ENCODE results near the gene ASF1A. TPM values are rescaled to one million over a fixed set of nuclear protein-coding genes. Genes with fewer than 3 reads are reported as not detected.

ASF1A gene
- total and polyA plus RNA-seq, 7 donors = 5.3 to 22.1 (median 10.8) TPM

DNA sequence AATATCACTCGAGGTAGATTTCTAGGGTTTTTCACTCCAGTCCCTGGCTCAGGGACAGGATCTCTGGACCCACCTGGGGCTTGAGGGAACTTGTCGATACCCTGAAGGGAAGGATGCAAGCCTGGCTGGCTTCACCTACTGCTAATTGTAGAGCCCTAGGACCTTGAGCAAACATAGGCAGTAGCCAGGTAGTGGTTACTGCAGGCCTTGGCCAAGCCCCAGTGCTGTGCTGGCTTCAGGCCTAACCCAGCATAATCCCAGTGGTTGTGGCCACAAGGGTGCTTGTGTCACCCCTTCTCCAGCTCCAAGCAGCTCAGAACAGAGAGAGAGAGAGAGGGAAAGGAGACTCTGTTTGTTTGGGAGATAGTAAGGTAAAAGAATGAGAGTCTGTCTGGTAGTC, 46.8 kb downstream of the ASF1A start:
- H3K4me3 ChIP-seq = no peak overlapping the region
- no peak overlapping the region for H3K27ac ChIP-seq
- H3K27me3 ChIP-seq (ENCODE audit: insufficient read depth in 3 of 3, low read length in 2 of 3) = no peaks in the 10 kb centered on the region
- DNase-seq (no peak), ATAC-seq (no peak)
- TF ChIP-seq, protein P1, sequence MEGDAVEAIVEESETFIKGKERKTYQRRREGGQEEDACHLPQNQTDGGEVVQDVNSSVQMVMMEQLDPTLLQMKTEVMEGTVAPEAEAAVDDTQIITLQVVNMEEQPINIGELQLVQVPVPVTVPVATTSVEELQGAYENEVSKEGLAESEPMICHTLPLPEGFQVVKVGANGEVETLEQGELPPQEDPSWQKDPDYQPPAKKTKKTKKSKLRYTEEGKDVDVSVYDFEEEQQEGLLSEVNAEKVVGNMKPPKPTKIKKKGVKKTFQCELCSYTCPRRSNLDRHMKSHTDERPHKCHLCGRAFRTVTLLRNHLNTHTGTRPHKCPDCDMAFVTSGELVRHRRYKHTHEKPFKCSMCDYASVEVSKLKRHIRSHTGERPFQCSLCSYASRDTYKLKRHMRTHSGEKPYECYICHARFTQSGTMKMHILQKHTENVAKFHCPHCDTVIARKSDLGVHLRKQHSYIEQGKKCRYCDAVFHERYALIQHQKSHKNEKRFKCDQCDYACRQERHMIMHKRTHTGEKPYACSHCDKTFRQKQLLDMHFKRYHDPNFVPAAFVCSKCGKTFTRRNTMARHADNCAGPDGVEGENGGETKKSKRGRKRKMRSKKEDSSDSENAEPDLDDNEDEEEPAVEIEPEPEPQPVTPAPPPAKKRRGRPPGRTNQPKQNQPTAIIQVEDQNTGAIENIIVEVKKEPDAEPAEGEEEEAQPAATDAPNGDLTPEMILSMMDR (IDR thresholded peaks at IDR 0.05) = no peak
- WGBS, 3 donors = 94 to 97% (median 96%) methylated on average over 2 of the region's 2 CpGs
- H3K9me3 ChIP-seq = peaks cover 8% of the 10 kb centered on the region
- no peaks in the 10 kb centered on the region for H3K4me1 ChIP-seq
- intact Hi-C loops (cut with DNase I) = no loop called here
- no peaks in the 10 kb centered on the region for H3K36me3 ChIP-seq (ENCODE audit: insufficient read depth in 1 of 2, low read depth in 1 of 2)

DNA sequence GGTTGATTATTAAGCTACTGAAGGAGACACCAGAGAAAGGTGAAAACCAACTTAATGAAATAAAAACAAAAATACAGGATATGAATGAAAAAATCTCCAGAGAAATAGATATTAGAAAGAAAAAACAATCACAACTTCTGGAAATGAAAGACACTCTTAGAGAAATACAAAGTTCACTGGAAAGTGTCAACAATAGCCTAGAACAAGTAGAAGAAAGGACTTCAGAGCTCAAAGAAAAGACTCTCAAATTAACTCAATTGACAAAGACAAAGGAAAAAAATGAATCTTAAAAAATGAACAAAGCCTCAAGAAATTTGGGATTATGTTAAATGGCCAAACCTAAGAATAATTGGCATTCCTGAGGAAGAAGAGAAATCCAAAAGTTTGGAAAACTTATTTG, 51.3 kb downstream of the ASF1A start:
- Histone ChIP-seq H3K4me3 (no peak overlapping the region), H3K27ac (no peak overlapping the region), H3K36me3 (ENCODE audit: insufficient read depth in 1 of 2, low read depth in 1 of 2) (no peaks in the 10 kb centered on the region), H3K27me3 (ENCODE audit: insufficient read depth in 3 of 3, low read length in 2 of 3) (no peaks in the 10 kb centered on the region), H3K4me1 (no peaks in the 10 kb centered on the region), H3K9me3 (peaks cover 12% of the 10 kb centered on the region)
- DNase-seq (no peak), ATAC-seq (no peak)
- TF ChIP-seq, protein P1 (IDR thresholded peaks at IDR 0.05) = no peak
- intact Hi-C loops (cut with DNase I) = no loop called here

DNA sequence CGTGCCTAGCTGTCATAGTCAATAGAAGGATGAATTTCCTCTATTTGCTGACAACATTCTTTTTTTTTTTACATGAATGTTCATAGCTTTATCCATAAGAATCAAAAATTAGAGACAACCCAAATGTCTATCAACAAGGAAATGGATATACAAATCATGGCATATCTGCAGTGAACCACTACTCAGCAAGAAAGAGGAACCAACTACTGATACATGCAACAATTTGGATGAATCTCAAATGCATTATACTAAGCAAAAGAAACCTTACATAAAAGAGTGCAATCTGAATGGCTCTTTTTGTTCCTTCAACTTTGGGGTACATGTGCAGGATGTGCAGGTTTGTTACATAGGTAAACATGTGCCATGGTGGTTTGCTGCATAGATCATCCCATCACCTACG, 58.7 kb downstream of the ASF1A start:
- TF ChIP-seq, protein P1 (IDR thresholded peaks at IDR 0.05) = no peak
- Histone ChIP-seq H3K27me3 (ENCODE audit: insufficient read depth in 3 of 3, low read length in 2 of 3) (no peaks in the 10 kb centered on the region), H3K36me3 (ENCODE audit: insufficient read depth in 1 of 2, low read depth in 1 of 2) (no peaks in the 10 kb centered on the region), H3K4me1 (no peaks in the 10 kb centered on the region), H3K9me3 (no peaks in the 10 kb centered on the region), H3K4me3 (no peak overlapping the region), H3K27ac (no peak overlapping the region)
- intact Hi-C loops (cut with DNase I) = no loop called here
- WGBS, 3 donors = 90 to 100% (median 92%) methylated on average over 2 of the region's 2 CpGs
- no peak for ATAC-seq
- no peak for DNase-seq

DNA sequence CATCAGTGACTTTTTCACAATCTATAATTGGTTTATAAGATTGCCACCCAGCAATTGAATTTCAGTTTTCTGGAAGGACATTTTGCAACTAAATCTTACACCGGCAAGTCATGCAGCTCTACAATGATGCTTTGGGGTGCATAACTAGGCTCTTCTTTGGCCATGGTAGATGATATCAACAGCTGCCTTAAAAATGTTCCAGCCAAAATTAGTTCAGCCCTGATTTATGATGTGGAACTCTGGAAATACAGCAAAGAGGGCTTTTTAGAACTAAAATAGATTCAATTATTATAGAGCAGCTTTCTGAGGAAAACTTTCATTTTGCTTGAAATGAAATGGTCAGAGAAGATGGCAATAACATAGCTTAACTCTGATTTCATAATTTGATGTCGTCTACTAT, 59.4 kb downstream of the ASF1A start:
- no peaks in the 10 kb centered on the region for H3K9me3 ChIP-seq
- H3K27ac ChIP-seq = no peak overlapping the region
- 14 to 35% (median 25%) methylated on average over 2 of the region's 2 CpGs for WGBS, 3 donors
- no peaks in the 10 kb centered on the region for H3K36me3 ChIP-seq (ENCODE audit: insufficient read depth in 1 of 2, low read depth in 1 of 2)
- ATAC-seq (no peak), DNase-seq (no peak)
- TF ChIP-seq, protein P1 (IDR thresholded peaks at IDR 0.05) = no peak
- no peak overlapping the region for H3K4me3 ChIP-seq
- intact Hi-C loops (cut with DNase I) = no loop called here
- no peaks in the 10 kb centered on the region for H3K4me1 ChIP-seq
- no peaks in the 10 kb centered on the region for H3K27me3 ChIP-seq (ENCODE audit: insufficient read depth in 3 of 3, low read length in 2 of 3)

Other genes with a start within 250 kb of the ASF1A start
- 10 to 100 TPM; 18.9 to 25.1 (median 21.9) TPM for gene CEP85L, start 242.6 kb upstream of the ASF1A start, total RNA-seq
- gene CEP85L, start 242.6 kb upstream of the ASF1A start, polyA plus RNA-seq = 1 to 10 TPM; 2.3 to 6.9 (median 5.0) TPM
- gene MCM9, start 41.0 kb downstream of the ASF1A start, total RNA-seq = 1 to 10 TPM; 4.6 to 5.6 (median 5.0) TPM
- gene MCM9, start 41.0 kb downstream of the ASF1A start, polyA plus RNA-seq = 1 to 10 TPM; 1.6 to 2.6 (median 2.4) TPM
- under 1 TPM; 0.22 to 0.52 (median 0.35) TPM for gene FAM184A, start 184.5 kb downstream of the ASF1A start, total RNA-seq
- under 1 TPM; 0.14 to 0.48 (median 0.39) TPM for gene FAM184A, start 184.5 kb downstream of the ASF1A start, polyA plus RNA-seq

Data from psoas muscle (tissue), 8 donors.